ENCODE data around the gene UGDH.

DNA sequence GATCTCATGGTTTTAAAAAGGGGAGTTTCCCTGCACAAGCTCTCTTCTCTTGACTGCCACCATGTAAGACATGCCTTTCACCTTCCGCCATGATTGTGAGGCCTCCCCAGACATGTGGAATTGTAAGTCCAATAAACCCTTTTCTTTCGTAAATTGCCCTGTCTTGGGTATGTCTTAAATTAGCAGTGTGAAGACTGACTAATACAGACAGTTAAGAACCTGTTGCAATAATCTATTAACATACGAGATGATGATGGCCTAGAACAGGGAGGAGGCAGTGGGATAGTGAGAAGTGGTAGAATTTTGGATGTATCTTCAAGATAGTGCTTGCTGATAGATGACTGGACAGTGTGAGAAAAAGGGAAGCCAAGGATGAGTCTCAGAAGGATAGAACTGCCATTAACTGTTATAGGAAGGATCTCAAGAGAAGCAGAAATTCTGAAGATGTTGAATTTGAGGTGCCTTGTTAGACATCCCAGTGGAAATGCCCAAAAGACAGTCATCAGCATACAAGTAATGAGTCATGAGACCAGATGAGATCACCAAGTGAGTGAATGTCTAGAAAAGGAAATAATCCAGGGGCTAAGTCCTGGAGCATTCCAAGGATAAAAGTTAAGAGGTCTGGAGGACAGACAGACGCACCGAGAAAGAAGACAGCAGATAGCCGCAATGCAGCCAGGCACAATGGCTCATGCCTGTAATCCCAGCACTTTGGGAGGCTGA is 38.8 kb upstream of the UGDH start:
- TF ChIP-seq, protein P1, sequence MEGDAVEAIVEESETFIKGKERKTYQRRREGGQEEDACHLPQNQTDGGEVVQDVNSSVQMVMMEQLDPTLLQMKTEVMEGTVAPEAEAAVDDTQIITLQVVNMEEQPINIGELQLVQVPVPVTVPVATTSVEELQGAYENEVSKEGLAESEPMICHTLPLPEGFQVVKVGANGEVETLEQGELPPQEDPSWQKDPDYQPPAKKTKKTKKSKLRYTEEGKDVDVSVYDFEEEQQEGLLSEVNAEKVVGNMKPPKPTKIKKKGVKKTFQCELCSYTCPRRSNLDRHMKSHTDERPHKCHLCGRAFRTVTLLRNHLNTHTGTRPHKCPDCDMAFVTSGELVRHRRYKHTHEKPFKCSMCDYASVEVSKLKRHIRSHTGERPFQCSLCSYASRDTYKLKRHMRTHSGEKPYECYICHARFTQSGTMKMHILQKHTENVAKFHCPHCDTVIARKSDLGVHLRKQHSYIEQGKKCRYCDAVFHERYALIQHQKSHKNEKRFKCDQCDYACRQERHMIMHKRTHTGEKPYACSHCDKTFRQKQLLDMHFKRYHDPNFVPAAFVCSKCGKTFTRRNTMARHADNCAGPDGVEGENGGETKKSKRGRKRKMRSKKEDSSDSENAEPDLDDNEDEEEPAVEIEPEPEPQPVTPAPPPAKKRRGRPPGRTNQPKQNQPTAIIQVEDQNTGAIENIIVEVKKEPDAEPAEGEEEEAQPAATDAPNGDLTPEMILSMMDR (IDR thresholded peaks at IDR 0.05; ENCODE audit: low read length): no peak
- TF ChIP-seq EZH2 (IDR thresholded peaks at IDR 0.05; ENCODE audit: borderline replicate concordance, low read length): no peak

Data from OCI-LY1 (cell line).